Brain microvascular endothelial cell (primary cell): ENCODE measurements around the gene ATL1.
"Not testable (repeated sequence)": the region's sequence is repeated elsewhere in the genome, so short reads cannot be mapped to it uniquely, and the experiment has no call there.

Source experiments
- DNase-seq: peaks from one replicate; pipeline ENCODE4 v3.0.0-alpha.2; 2020
- H3K27ac ChIP-seq: fragments of 250-450 bp; sonication (Bioruptor Pico); 2 replicates; pipeline ENCODE4 v1.5.1; 2020; ENCODE audit warnings: mild to moderate bottlenecking, moderate library complexity
- H3K27me3 ChIP-seq: fragments of 250-450 bp; sonication (Bioruptor Pico); replicated peaks from 2 replicates; pipeline ENCODE4 v1.5.1; 2020; ENCODE audit warnings: mild to moderate bottlenecking
- H3K36me3 ChIP-seq: fragments of 250-450 bp; sonication (Bioruptor Pico); replicated peaks from 2 replicates; pipeline ENCODE4 v1.5.1; 2020; ENCODE audit warnings: mild to moderate bottlenecking
- H3K4me3 ChIP-seq: 2 replicates; pipeline ENCODE4 v1.5.1; 2011; ENCODE audit warnings: low read depth, mild to moderate bottlenecking, control low read depth, low read length, moderate library complexity
- CTCF ChIP-seq: IDR thresholded peaks from 2 replicates; pipeline ENCODE4 v1.5.1; 2011; ENCODE audit warnings: low read depth, mild to moderate bottlenecking, moderate library complexity, low read length, control low read depth, inconsistent platforms; ENCODE audit errors: missing control alignments
- in situ Hi-C: cut with HindIII; loops from 2 replicates; pipeline ENCODE4 v1.10.0; 2017; ENCODE audit warnings: low sequenced_read_pairs, low pct_ligation_motif_present

Gene ATL1

GRCh38 chr14:50533241-50533705 lies 26.7 kb upstream of the ATL1 start:
- no peak for DNase-seq
- no peaks in the 10 kb centered on the region for H3K27me3 ChIP-seq
- in situ Hi-C loops, result no loop called here
- TF ChIP-seq CTCF, result no peak
- H3K36me3 ChIP-seq, result peaks cover 3% of the 10 kb centered on the region
- H3K27ac ChIP-seq, result no peak overlapping the region
- peak overlapping the region; percentile 84 for H3K4me3 ChIP-seq

- Histone ChIP-seq H3K27me3 (no peaks in the 10 kb centered on the region), H3K36me3 (peaks cover 3% of the 10 kb centered on the region), H3K4me3 (no peak overlapping the region), H3K27ac (no peak overlapping the region)
- DNase-seq, result no peak
- TF ChIP-seq CTCF, result no peak
- in situ Hi-C loops, result no loop called here
These were observed 26.1 kb upstream of the ATL1 start for GRCh38 chr14:50533806-50534205.

- Histone ChIP-seq H3K27ac (no peak overlapping the region), H3K4me3 (no peak overlapping the region)
- no peak for TF ChIP-seq CTCF
These were observed 25.5 kb upstream of the ATL1 start for GRCh38 chr14:50534416-50534815.

GRCh38 chr14:50534997-50535396 lies 24.9 kb upstream of the ATL1 start:
- H3K27ac ChIP-seq, result no peak overlapping the region
- no peaks in the 10 kb centered on the region for H3K27me3 ChIP-seq
- TF ChIP-seq CTCF, result no peak
- no peak for DNase-seq
- no peak overlapping the region for H3K4me3 ChIP-seq
- in situ Hi-C loops, result no loop called here
- H3K36me3 ChIP-seq, result peaks cover 3% of the 10 kb centered on the region

More at GRCh38 chr14:50534416-50534815, 25.5 kb upstream of the ATL1 start:
- no peak for DNase-seq
- Histone ChIP-seq H3K36me3 (peaks cover 3% of the 10 kb centered on the region), H3K27me3 (no peaks in the 10 kb centered on the region)
- in situ Hi-C loops, result no loop called here

- H3K27me3 ChIP-seq, H3K4me3 ChIP-seq, H3K27ac ChIP-seq, DNase-seq, H3K36me3 ChIP-seq, in situ Hi-C loops: not testable (repeated sequence)
These were observed 21.9 kb upstream of the ATL1 start for GRCh38 chr14:50538034-50538433.

GRCh38 chr14:50539051-50539450 lies 20.9 kb upstream of the ATL1 start:
- no peaks in the 10 kb centered on the region for H3K27me3 ChIP-seq
- H3K36me3 ChIP-seq, result no peaks in the 10 kb centered on the region
- no peak for DNase-seq
- TF ChIP-seq CTCF, result no peak
- no peak overlapping the region for H3K27ac ChIP-seq
- in situ Hi-C loops, result no loop called here
- no peak overlapping the region for H3K4me3 ChIP-seq
